ENCODE results near the gene ZNF541.
"Not testable (repeated sequence)": the region's sequence is repeated elsewhere in the genome, so short reads cannot be mapped to it uniquely, and the experiment has no call there.

Gene ZNF541

DNA sequence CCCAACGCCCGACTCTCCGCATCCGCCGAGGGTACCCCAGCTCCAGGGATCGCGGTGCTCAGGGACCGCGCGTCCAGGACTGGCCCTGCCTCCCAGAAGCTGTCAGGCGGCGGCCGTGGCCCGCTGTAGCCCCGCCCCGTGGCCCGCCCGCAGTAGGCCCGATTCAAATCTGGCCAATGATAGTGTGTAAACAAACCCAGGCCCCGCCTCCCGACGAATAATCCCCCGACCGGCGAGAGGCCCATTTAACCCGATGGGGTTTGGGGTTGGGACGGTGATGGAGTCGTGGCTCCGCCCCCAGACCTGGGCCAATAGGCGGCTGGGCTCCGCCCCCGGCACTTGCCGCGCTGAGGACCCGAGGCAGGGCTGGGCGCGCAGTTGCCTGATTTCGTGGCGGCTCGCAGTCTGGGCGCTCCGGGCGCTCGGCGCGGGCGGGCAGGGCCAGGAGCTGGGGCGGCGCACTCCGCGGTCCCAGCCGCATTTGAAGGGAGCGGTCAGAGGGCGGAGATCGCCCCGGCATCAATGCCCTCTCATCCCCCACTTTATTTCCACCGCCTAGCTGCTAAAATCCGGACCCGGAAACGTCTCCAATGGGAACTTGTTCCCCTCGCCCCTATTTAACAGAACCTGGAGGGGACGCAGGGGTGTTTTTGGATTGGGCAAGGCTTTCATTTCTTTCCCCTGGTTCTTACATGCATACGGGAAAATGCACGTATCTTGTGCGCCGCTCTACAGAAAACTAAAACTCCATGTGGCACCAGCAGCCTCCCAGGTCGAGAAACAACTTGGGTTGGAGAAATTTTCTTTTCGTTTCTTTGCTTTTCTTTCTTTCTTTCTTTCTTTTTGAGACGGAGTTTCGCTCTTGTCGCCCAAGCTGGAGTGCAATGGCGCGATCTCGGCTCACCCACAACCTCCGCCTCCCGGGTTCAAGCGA is 27.6 kb upstream of the ZNF541 start:
- peak; percentile 99 for DNase-seq (ENCODE audit: low read depth)

DNA sequence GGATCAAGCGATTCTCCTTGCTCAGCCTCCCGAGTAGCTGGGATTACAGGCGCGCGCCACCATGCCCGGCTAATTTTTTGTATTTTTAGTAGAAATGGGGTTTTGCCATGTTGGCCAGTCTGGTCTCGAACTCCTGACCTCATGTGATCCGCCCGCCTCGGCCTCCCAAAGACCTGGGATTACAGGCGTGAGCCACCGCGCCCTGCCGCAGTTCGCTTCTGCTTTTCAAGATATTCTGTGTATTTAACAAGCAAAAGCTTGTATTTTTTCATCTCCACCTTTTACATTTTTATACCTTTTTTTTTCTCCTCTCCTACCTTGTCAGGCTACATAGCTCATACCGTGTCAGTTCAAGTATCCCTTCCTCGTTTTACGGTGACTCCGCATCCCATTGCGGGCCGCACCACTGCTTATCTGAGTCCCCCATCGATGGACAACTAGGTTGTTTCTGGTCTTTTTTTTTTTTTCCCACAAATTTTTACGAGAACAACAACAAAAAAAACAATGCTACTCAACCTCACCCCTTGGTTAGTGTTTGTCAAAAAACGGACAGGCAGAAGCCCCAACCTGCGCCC is 26.8 kb upstream of the ZNF541 start:
- DNase-seq (ENCODE audit: low read depth): not testable (repeated sequence)

DNA sequence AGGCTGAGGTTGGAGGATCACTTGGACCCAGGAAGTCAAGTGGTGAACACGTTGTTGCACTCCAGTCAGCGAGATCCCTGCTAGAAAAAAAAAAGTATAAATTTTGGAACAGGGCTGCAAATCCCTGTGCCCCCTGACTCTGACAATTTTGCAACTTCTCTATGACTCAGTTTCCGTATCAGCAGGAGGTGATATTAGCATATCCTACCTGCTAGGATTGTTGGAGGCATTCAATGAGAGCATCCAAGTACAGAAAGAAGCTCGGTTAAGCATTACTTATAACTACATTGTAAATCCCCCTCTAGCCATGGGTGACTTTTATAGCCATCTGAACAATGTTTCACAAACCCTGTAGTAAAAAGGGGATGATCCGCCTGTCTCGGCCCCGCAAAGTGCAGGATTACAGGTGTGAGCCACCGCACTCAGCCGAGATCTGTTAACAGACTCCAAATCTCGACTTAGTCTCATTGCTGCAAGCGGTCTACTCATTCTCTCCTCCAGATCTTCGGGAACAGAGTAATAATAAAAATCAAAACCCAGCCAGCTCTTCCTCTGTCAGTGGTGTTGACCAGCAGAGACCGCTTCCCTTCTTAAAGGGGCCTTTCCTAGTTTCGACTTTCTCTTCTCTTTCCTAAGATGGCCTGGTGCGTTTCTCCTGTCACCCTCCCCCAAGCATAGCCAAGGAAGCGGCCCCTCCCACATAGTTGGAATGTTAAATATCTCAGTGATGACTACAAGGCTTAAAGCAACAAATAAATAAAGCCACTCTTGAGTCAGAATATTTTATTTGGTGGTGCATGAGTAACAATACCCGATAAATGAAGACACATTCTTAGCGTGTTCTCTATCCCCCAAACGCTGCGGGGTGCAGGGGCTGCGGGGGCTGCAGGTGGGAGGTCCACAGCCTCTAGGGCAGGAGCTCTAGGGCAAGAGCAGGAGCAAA is 25.7 kb upstream of the ZNF541 start:
- peak; percentile 96 for DNase-seq (ENCODE audit: low read depth)

DNA sequence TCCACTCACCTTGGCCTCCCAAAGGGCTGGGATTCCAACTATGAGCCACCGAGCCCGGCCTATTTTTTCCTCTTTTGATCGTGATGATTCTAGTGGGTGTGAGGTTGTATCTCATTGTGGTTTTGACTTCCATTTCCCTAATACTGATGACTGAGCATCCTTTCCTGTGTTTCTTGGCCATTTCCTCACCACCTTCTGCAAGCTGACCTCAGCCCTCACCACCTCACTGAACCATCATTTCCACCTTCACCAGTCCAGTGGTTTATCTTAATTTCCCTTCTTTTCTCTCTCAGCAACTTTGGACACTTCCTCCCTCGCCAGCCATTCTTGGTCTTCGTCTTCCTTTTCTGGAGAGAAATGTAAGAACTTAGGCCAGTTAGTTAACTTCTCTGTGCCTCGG is 23.0 kb upstream of the ZNF541 start:
- no peak for DNase-seq (ENCODE audit: low read depth)

DNA sequence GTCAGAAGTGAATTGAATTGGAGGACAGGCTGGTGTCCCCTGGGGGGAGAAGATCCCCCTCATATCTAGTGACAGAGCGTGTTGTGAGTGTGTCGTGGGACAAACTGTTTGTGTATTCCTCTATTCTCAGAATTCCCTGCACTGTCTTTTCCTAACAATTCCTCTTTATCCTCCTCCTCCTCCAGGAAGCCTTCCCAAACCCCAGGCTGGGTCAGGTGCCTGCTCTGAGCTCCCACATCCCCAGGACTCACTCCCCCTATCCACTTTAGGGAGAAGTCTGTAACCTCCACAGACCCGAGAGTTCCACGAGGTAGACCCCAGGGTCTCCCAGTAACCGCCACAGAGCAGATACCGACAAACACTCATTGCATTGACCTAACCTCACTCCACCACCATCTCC is 20.9 kb upstream of the ZNF541 start:
- no peak for DNase-seq (ENCODE audit: low read depth)

DNA sequence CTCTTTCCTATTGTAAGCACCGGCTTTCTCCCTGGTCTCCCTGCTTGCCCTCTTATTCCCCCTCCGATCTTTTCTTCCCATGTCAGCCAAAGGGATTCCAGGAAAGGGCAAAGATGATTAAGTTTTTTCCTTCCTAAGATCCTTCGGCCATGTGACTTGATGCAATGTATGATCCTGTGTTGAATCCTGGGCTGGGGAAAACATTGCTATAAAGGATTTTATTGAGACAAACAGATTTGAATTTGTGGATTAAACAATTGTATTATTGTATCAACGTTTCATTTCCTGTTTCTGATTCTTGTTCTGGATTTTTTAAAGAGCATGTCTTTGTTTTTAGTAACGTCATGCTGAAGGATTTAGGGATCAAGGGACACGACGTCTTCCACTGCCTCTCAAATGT is 16.9 kb upstream of the ZNF541 start:
- no peak for DNase-seq (ENCODE audit: low read depth)

DNA sequence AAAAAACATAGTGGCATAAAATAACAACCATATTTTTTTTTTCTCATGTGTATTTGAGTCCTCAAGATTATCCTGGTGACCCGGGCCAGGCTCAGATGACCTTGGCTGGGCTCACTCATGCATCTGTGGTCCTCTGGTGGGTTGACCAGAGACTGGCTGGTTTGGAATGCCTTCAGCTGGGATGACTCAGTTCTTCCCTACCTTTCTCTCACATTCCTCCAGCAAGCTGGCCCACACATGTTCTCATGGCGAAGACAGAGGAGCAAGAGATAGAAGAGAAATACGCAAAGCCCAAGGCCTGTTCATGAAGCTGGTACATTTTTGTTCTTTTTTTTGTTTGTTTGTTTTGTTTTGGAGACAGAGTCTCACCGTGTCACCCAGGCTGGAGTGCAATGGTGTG is 14.3 kb upstream of the ZNF541 start:
- DNase-seq (ENCODE audit: low read depth): peak; percentile 13

DNA sequence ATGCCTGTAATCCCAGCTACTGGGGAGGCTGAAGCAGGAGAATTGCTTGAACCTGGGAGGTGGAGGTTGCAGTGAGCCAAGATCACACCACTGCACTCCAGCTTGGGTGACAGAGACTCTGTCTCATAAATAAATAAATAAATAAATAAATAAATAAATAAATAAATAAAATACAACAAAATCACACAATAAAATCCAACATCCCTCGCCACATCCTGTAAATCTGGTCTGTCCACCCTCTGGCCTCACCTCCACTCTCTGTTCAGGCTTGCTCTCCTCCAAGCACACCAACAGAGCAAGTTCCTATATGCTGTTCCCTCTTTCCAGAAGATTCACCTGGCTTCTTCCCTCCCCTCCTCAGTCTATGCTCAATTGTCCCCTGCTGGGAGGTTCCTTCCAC is 10.2 kb upstream of the ZNF541 start:
- DNase-seq (ENCODE audit: low read depth): not testable (repeated sequence)

DNA sequence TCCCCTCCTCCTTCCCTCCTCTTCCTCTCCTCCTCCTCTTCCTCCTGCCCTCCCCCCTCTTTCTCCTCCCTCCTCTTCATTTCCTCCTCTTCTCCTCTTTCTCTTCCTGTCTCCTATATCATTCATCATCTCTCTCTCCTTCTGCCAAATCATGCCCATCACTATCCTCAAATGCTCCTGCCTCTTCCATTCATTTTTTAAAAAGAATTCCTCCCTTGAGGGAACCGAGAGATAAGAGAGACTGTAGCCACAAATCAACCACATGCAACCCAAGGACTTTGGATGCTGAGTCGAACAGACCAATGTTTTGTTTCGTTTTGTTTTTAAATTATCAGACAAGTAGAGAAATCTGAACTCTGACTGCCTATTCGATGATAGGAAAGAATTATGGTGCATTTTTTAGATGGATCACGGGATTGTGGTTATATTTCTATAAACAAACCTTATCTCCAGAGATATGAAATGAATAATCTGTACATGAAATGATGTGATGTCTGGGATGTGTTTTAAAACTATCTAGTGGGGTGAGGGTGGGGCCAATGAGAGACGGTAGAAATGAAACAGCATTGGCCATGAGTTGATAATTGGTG is 9.5 kb upstream of the ZNF541 start:
- no peak for DNase-seq (ENCODE audit: low read depth)

DNA sequence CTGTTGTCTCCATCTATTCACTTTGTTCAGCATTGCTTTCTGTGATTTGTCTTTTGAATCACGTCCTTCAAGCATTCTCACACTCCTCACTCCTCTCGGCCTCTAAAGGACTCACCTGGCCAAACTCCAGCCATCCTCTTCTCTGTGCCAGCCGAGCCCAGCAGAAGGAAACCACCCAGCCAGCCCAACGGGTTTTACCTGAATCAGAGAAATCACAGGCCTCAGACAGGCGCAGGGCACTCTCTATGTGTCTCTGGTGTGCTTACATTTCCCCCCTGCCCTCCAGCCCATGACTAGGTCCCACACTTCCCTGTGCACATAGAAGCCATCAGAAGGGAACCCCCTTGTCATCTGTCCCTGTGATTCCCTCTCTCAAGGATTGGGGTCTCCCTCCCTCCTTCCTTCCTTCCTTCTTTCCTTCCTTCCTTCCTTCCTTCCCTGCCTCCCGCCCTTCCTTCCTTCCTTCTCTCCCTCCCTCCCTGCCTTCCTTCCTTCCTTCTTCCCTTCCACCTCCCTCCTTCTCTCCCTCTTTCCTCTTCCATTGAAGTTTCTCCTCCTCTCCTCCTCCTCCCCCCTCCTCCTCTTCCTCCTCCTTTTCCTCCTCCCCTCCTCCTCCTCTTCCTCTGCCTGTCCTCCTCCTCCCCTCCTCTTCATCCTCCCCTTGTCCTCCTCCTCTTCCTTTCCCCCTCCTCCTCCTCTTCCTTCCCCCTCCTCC is 8.8 kb upstream of the ZNF541 start:
- DNase-seq (ENCODE audit: low read depth): no peak

DNA sequence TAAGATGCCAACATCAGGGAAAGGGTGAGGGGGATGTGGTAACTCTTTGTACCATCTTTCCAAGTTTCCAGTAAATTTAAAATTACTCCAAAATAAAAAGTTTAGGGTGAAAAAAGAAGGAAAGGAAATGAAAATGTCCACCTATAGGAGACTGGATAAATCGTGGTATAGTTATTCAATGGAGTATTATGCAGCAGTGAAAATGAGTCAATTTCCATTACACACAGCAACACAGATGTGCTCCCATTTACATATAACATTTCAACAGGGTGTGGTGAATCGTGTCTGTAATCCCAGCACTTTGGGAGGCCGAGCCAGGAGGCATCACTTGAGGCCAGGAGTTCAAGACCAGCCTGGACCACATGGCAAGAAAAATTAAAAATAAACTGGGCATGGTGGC is 7.4 kb upstream of the ZNF541 start:
- DNase-seq (ENCODE audit: low read depth): no peak

DNA sequence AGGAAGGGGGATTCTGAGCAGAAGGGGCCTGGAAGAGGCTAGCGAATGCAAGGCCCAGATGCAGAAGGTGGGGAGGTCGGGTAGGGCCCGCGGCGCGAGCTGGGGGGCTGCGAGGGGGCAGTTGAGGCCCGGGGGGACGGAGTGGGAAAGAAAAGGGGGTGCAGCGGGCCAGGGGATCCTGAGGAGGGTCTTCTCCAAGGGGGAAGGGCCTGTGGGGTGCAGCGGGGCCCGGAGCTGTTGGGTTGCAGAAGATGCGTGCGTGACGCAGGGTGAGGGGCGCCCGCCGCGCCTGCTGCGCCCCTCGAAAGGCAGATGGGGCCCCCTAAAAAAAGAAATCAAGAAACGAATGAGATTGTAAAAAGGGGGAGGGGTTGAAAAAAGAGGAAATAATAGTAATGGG is 313 bp downstream of the ZNF541 start:
- DNase-seq (ENCODE audit: low read depth): no peak

DNA sequence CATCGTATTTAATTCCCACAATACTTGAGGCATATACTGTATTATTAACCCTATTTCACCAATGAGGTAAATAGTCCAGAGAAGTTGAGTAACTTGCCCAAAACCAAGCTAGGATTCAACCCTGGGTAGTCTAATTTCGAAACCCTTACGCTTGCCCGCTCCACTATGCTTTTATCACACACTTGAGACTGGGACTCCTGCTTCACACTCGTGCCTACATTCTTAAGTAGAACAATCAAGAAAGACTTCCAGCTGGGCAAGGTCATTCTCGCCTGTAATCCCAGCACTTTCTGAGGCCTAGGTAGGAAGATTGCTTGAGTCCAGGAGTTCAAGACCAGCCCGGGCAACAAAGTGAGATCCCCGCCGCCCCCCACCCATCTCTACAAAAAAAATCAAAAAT is 3.6 kb downstream of the ZNF541 start:
- no peak for DNase-seq (ENCODE audit: low read depth)

DNA sequence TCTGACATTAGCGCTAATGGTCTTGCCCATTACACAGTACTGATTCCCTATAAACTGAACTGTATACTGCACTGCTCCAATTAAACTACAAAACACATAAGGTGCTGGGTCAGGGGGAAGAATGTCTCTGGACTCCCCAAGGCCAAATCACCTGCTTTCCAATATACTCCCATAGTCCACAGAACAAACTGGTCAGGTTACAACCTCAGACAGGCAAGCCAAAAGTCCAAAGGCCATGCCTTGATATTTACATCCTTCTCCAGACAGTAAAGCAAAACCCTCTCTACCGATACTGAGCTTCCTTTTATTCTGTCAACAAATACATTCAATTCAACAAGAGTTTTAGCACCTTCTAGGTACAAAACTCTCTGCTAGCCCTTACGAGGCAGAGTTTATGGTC is 8.9 kb downstream of the ZNF541 start:
- DNase-seq (ENCODE audit: low read depth): no peak

DNA sequence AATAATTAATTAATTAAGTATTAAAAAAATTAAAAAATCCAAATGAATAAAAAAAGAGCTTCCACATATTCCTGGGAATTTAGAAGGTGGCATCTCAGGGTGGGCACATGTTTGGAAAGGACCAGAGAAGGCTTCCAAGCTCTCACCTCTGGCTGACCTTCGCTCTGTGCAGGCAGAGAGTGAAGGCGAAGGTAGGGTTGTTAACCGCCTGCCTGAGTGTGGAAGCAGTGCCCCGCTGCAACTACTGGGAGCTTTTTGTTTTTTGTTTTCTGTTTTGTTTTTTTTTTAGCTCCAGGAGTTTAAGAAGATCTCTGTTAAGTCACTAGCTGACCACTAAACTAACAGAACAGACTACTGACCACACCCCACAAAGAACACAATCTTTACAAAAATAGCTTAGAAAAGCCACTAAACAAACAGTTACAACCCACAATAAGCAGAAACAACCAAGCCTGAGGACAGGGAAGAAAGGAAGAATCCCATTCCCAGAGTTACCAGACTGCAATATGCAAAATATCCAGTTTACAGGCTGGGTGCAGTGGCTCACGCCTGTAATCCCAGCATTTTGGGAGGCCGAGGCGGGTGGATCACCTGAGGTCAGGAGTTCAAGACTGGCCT is 11.4 kb downstream of the ZNF541 start:
- DNase-seq (ENCODE audit: low read depth): no peak

DNA sequence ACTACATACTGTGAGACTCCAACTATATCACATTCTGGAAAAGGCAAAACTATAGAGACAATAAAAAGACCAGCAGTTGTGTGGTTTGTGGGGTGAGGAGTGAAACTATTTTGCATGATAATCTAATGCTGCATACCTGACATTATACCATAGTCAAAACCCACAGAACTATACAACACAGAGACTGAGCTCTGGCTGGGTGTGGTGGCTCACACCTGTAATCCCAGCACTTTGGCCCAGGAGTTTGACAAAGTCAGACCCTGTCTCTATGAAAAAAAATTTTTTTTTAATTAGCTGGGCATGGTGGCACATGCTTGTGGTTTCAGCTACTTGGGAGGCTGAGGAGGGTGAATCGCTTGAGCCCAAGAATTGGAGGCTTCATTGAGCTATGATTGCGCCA is 11.9 kb downstream of the ZNF541 start:
- no peak for DNase-seq (ENCODE audit: low read depth)

DNA sequence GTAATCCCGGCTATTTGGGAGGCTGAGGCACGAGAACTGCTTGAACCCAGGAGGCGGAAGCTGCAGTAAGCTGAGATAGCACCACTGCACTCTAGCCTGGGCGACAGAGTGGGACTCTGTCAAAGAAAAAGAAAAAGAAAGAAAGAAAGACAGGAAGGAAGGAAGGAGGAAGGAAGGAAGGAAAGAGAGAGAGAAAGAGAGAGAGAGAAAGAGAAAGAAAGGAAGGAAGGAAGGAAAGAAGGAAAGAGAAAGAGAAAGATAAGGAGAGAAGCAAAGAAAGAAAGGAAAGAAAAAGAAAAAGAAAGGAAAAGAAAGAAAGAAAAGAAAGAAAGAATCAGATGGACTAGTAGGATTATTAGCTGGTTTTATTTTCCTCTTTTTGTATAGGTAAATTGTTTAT is 22.8 kb downstream of the ZNF541 start:
- no peak for DNase-seq (ENCODE audit: low read depth)

DNA sequence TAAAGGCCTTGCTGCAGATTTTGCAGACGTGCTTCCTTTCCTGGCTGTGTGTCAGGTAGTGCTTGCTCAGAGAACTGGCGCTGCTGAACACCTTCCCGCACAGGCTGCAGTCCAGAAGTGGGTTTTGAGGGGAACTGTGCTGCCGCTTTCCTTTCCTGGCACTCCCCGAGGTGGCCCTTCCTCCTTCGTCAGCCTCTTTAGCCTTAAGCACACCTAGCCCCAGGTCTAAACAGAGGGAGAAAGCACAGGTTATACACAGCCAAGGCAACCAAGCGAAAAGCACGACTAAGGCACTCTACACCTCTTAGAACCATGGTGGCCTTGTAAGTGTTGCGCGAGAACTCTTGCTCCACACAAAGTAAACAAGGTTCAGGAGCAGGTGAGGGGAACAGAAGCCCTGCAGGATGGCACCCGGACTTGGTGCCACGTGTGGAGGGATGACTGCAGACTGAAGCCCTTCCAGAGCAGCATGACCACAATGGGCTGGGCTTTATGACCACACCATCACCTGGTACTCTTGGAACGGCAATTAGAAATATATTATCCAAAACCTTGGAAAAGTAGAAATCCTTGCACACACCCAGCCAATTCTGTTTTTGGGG is 23.6 kb downstream of the ZNF541 start:
- no peak for DNase-seq (ENCODE audit: low read depth)

DNA sequence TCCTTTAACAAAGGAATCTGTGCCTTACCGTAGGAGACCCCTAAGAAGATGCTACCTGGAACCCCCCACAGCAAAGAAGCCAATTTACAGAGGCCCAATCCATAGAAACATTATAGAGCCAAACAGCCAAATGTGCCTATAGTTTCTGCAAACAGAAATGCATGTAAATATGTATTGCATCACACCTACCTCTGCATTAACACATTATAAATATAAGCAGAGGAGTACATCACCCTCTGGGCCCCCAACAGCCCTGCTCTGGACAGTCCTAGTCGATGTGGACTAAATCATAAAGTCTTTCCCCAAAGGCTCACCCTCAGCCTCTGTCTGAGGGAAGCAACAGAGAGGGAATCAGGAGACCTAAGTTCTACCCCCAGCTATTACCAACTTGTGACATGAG is 25.7 kb downstream of the ZNF541 start:
- DNase-seq (ENCODE audit: low read depth): no peak

DNA sequence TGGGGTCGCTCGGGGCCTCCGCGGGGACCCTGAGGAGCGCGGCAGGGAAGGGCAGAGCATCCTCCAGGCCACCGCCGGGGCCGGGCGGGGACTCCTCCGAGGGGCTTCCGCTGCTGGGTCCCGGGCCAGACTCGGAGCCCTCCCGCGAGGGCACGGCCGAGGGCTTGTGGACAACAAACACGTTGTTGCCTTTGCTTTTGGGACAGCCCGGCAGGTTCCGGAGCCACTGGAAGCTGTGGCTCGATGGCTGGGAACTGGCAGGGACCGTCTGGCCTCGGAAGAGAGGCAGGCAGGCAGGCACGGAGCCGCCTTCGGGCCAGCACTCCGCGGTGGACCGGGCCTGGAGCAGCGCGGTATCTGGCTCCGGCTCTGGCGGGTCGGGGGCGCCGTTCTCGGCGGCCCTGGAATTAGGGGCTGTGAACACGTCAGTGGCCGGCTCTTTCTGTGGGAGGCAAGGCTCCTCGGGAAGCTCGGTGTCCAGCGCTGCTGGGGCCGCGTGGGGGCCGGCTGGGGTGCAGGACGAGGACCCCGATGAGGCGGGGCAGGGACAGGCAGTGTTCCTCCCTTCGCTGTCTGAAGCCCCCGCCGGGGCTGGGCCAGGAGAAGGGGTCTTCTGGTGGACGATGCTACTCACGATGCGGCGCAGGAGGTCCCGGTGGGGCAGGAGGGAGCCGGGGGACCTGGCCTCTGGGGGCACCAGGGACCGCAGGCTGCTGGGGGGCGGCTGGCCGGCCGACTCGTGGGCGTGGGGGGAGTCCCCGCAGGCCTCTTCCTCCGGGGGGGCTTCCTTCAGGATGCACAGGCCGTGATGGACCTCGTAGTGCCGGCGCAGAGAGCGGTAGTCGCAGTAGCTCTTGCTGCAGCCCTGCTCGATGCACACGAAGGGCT is 27.6 kb downstream of the ZNF541 start:
- no peak for DNase-seq (ENCODE audit: low read depth)

All from fibroblast of gingiva (primary cell).